Nephron (organoid): ENCODE measurements around the gene ADAMTS6.

Source experiments
- H3K27ac Mint-ChIP-seq, 3 experiments: 2 replicates each; pipeline ENCODE4 v1.8.0; 2020; ENCODE audit warnings: mixed read lengths in 3 of 3, mild to moderate bottlenecking in 2 of 3, moderate library complexity in 1 of 3
- H3K27me3 Mint-ChIP-seq: 2 replicates; pipeline ENCODE4 v1.8.0; 2021; ENCODE audit warnings: low read depth, mild to moderate bottlenecking, moderate library complexity, mixed read lengths
- H3K36me3 Mint-ChIP-seq: 2 replicates; pipeline ENCODE4 v1.8.0; 2020; ENCODE audit warnings: low read depth, mixed read lengths
- H3K4me1 Mint-ChIP-seq: 2 replicates; pipeline ENCODE4 v1.8.0; 2020; ENCODE audit warnings: mixed read lengths
- H3K4me3 Mint-ChIP-seq, 3 experiments: 2 replicates each; pipeline ENCODE4 v1.8.0; 2020; ENCODE audit warnings: mild to moderate bottlenecking in 3 of 3, mixed read lengths in 3 of 3, moderate library complexity in 2 of 3
- H3K9me3 Mint-ChIP-seq: 2 replicates; pipeline ENCODE4 v1.8.0; 2020; ENCODE audit warnings: mixed read lengths
- TF ChIP-seq, protein P1 (sequence below), 3 experiments: fragments of 200-600 bp; sonication (generic); IDR thresholded peaks; one replicate each; pipeline ENCODE4 v1.5.0; 2021; ENCODE audit warnings: antibody characterized with exemption in 3 of 3; ENCODE audit not compliant: unreplicated experiment in 3 of 3

The ADAMTS6 gene

DNA sequence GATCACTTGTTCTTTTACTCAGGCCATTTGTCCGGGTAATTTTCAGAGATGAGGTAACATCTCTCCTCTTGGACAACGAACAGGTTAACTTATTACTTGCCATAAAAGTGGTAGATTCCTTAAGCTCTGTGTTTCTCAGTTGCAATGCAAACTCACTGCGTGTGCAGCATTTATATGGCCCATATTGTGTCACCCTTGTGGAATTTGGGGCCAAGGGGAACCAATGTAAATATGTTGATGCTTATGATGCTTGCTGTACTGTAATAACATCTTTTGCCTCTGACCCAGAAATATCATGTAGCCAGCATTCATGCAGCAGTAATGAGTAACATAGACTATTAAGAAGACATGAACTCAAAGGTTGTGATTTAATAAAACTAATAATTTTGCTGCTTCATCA, 175.8 kb downstream of the ADAMTS6 start:
- H3K9me3 Mint-ChIP-seq, result no peaks in the 10 kb centered on the region
- no peak overlapping the region for H3K27ac Mint-ChIP-seq
- H3K4me3 Mint-ChIP-seq, result no peak overlapping the region
- H3K36me3 Mint-ChIP-seq, result no peaks in the 10 kb centered on the region
- H3K27me3 Mint-ChIP-seq, result peaks cover 4% of the 10 kb centered on the region
- TF ChIP-seq, protein P1, sequence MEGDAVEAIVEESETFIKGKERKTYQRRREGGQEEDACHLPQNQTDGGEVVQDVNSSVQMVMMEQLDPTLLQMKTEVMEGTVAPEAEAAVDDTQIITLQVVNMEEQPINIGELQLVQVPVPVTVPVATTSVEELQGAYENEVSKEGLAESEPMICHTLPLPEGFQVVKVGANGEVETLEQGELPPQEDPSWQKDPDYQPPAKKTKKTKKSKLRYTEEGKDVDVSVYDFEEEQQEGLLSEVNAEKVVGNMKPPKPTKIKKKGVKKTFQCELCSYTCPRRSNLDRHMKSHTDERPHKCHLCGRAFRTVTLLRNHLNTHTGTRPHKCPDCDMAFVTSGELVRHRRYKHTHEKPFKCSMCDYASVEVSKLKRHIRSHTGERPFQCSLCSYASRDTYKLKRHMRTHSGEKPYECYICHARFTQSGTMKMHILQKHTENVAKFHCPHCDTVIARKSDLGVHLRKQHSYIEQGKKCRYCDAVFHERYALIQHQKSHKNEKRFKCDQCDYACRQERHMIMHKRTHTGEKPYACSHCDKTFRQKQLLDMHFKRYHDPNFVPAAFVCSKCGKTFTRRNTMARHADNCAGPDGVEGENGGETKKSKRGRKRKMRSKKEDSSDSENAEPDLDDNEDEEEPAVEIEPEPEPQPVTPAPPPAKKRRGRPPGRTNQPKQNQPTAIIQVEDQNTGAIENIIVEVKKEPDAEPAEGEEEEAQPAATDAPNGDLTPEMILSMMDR (IDR thresholded peaks at IDR 0.05; ENCODE audit: unreplicated experiment in 3 of 3), result no peak
- no peaks in the 10 kb centered on the region for H3K4me1 Mint-ChIP-seq

- H3K36me3 Mint-ChIP-seq, result no peaks in the 10 kb centered on the region
- H3K4me1 Mint-ChIP-seq, result no peaks in the 10 kb centered on the region
- no peak overlapping the region for H3K4me3 Mint-ChIP-seq
- TF ChIP-seq, protein P1 (IDR thresholded peaks at IDR 0.05; ENCODE audit: unreplicated experiment in 3 of 3), result no peak
- H3K27me3 Mint-ChIP-seq, result peaks cover 4% of the 10 kb centered on the region
- H3K9me3 Mint-ChIP-seq, result no peaks in the 10 kb centered on the region
- peak overlapping the region in 1 of 3 experiments; percentile 12 for H3K27ac Mint-ChIP-seq
Measured at GRCh38 chr5:65299861-65300260, 181.9 kb downstream of the ADAMTS6 start.

- Mint-ChIP-seq H3K4me3 (no peak overlapping the region), H3K27me3 (no peaks in the 10 kb centered on the region), H3K36me3 (no peaks in the 10 kb centered on the region), H3K4me1 (no peaks in the 10 kb centered on the region), H3K9me3 (no peaks in the 10 kb centered on the region), H3K27ac (no peak overlapping the region)
- TF ChIP-seq, protein P1 (IDR thresholded peaks at IDR 0.05; ENCODE audit: unreplicated experiment in 3 of 3), result no peak
Measured at GRCh38 chr5:65296067-65296466, 185.7 kb downstream of the ADAMTS6 start.

DNA sequence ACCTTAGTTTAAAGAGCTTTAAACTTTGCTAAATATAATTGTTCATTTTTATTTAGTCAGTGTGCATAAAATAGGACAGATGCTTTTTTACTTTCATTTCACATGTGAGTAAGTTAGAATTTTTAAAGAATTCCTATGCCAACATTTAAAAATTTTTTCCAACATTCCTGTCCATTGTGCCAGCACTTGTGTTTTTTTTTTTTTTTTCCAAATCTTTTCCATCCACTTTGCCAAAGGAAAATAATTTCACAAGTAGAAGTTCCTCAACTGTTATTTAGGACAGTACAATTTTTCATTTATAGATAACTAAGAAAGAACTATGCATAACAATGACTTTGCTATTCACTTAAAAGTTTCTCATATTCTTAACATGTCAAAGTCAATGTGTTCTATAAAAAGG, 189.5 kb downstream of the ADAMTS6 start:
- no peaks in the 10 kb centered on the region for H3K27me3 Mint-ChIP-seq
- TF ChIP-seq, protein P1 (IDR thresholded peaks at IDR 0.05; ENCODE audit: unreplicated experiment in 3 of 3), result no peak
- H3K36me3 Mint-ChIP-seq, result no peaks in the 10 kb centered on the region

DNA sequence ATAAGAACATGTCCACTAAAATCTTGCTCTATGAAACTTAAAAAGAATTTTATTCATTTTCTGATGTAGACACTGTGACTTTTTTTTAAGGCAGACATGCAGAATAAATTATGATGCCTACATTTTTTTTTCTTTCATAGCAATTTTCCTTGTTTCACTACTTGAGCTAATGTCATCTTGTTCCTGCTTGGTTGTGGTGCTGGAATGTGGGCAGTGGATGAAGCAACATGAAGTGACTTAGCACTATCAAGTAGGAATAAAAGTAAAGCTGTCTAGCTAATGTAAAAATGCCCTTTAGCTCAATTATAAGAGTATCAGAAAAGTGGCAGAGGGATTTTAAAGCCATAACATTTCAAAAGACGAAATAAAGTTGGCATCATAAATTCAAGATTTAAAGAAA, 191.0 kb downstream of the ADAMTS6 start:
- Mint-ChIP-seq H3K4me1 (no peaks in the 10 kb centered on the region), H3K4me3 (no peak overlapping the region), H3K9me3 (no peaks in the 10 kb centered on the region), H3K36me3 (no peaks in the 10 kb centered on the region), H3K27me3 (no peaks in the 10 kb centered on the region), H3K27ac (no peak overlapping the region)
- TF ChIP-seq, protein P1 (IDR thresholded peaks at IDR 0.05; ENCODE audit: unreplicated experiment in 3 of 3), result no peak

More for the DNA sequence above, 189.5 kb downstream of the ADAMTS6 start:
- Mint-ChIP-seq H3K9me3 (no peaks in the 10 kb centered on the region), H3K27ac (no peak overlapping the region), H3K4me1 (no peaks in the 10 kb centered on the region), H3K4me3 (no peak overlapping the region)

- no peaks in the 10 kb centered on the region for H3K9me3 Mint-ChIP-seq
- no peaks in the 10 kb centered on the region for H3K27me3 Mint-ChIP-seq
- no peak overlapping the region for H3K4me3 Mint-ChIP-seq
- TF ChIP-seq, protein P1 (IDR thresholded peaks at IDR 0.05; ENCODE audit: unreplicated experiment in 3 of 3), result no peak
- H3K27ac Mint-ChIP-seq, result no peak overlapping the region
- H3K4me1 Mint-ChIP-seq, result no peaks in the 10 kb centered on the region
- H3K36me3 Mint-ChIP-seq, result no peaks in the 10 kb centered on the region
Measured at GRCh38 chr5:65288657-65289056, 193.1 kb downstream of the ADAMTS6 start.
